ENCODE data around the gene CD93.

The CD93 gene

DNA sequence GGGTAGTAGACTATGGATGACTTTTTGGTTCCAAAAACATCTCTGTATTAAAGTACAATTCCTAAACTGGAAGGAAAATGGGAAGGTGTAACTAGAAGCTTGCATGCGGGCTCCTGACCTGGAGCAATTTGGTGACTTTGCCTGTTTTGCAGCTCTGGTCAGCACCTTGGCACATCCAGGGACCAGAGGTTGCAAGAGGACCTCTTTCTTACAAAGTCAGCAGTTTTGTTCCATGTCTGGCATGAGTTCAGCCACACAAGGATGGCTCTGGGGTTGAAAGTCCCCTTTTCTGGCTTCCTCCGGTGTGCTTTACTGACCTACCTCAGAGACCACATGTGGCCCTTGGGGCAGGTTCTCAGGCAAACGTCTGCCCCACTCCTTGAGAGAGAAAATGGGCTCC is 22.7 kb upstream of the CD93 start:
- TF ChIP-seq, protein P1, sequence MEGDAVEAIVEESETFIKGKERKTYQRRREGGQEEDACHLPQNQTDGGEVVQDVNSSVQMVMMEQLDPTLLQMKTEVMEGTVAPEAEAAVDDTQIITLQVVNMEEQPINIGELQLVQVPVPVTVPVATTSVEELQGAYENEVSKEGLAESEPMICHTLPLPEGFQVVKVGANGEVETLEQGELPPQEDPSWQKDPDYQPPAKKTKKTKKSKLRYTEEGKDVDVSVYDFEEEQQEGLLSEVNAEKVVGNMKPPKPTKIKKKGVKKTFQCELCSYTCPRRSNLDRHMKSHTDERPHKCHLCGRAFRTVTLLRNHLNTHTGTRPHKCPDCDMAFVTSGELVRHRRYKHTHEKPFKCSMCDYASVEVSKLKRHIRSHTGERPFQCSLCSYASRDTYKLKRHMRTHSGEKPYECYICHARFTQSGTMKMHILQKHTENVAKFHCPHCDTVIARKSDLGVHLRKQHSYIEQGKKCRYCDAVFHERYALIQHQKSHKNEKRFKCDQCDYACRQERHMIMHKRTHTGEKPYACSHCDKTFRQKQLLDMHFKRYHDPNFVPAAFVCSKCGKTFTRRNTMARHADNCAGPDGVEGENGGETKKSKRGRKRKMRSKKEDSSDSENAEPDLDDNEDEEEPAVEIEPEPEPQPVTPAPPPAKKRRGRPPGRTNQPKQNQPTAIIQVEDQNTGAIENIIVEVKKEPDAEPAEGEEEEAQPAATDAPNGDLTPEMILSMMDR (IDR thresholded peaks at IDR 0.05; ENCODE audit: extremely low read depth, insufficient read depth, missing control alignments): no peak
- in situ Hi-C loops (cut with MboI; ENCODE audit: low pct_unique_long_range_greater_than_20kb, low sequenced_read_pairs, unreplicated experiment): no loop called here
- no peak for DNase-seq (ENCODE audit: low spot score)

DNA sequence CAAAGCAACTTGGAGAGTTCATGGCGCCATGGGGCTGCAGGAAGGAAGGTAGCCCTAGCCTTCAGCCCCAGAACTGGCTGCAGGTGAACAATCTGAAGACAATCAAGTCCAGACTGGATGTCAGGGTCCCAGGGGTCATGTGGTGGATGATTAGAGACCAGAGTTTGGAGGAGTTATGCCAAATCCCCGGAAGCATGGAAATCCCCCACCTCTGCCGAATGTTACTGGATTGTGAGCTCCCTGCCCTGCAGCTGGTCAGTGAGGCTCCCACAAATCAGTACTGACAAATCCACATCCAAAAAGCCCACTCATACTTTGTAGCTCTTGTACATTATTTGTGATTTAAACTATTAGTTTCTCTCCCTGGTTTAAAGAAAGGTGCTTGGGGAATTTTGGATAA is 21.3 kb upstream of the CD93 start:
- no peak for DNase-seq (ENCODE audit: low spot score)
- in situ Hi-C loops (cut with MboI; ENCODE audit: low pct_unique_long_range_greater_than_20kb, low sequenced_read_pairs, unreplicated experiment): no loop called here
- TF ChIP-seq, protein P1 (IDR thresholded peaks at IDR 0.05; ENCODE audit: extremely low read depth, insufficient read depth, missing control alignments): no peak

DNA sequence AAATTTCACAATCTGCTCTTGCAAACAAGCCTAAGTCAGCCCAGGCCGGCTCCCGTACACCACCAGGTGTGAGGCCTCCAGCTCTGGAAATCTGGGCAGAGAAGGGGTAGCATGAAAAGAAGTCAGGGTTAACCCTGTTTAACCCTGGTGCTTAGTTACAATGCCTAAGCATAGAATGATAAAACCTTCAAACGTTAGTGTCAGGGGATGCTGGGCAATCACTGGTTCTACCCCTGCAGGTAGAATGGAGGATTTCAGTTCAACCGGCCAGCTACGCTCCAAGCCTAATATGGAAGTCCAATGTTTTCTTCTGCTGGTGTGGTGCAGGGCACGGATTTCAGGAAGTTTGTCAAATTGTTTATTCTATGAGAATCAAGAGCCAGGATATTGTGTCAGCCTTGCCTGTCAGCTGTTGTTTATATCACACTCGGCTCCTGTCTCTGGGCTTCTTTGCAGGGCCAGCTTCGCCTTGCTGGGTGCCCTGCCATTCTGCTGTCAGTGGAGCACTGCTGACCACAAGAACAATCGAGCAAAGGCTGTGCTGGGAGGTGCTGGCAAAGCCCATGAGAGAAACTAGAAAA is 20.2 kb upstream of the CD93 start:
- DNase-seq (ENCODE audit: low spot score): no peak
- in situ Hi-C loops (cut with MboI; ENCODE audit: low pct_unique_long_range_greater_than_20kb, low sequenced_read_pairs, unreplicated experiment): no loop called here
- TF ChIP-seq, protein P1 (IDR thresholded peaks at IDR 0.05; ENCODE audit: extremely low read depth, insufficient read depth, missing control alignments): no peak

DNA sequence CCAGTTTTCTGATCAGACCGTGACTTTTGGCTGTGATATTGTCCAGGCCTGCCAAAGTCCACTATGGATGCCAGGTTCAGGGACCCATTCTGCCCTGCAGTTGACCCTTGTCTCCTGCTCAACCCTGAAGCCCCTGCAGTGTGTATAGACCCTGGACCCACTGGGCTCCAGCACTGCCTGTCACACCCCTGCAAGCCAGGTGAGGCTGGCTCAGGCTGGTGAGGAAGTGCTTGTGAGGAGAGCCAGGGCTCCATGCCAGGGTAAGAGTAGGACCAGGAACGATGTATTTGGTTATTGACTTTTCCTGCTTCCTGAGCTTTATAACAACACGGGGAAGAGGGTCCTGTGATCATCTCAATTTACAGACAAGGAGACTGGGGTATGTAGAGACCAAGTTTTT is 19.1 kb upstream of the CD93 start:
- TF ChIP-seq, protein P1 (IDR thresholded peaks at IDR 0.05; ENCODE audit: extremely low read depth, insufficient read depth, missing control alignments): no peak
- in situ Hi-C loops (cut with MboI; ENCODE audit: low pct_unique_long_range_greater_than_20kb, low sequenced_read_pairs, unreplicated experiment): no loop called here
- DNase-seq (ENCODE audit: low spot score): no peak

DNA sequence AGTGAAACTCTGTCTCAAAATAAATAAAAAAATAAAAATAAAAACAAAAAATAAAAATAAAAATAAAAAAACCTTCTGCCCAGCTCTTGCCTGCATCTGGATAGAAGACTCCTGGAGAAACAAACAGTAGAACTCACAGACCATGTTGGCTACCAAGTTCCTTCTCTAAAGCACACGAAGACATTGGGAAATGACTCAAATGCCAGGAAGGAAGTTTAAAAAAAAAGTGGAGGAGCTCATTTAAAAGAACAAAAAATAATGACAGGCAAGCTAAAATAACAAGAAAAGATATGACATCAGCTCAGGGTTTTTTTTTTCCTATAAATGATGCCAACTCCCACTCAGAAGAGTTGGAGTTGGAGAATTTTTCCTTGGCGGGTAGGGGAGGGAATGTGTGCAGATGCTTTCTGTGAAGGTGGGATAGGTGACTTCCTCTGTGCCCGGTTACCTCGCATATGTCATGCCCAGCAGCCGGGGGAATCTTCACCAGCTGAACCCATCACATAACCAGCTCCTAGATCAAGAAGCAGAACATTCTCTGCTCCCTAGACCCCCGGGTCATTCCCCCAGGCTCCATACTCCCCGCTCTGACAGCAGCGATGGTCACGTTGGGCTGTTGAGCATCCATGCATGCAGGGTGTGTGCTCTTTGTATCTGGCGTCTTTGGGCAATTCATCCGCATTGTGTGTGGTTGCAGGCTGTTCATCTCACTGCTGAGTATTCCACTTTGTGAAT is 17.3 kb upstream of the CD93 start:
- in situ Hi-C loops (cut with MboI; ENCODE audit: low pct_unique_long_range_greater_than_20kb, low sequenced_read_pairs, unreplicated experiment): no loop called here
- no peak for DNase-seq (ENCODE audit: low spot score)
- TF ChIP-seq, protein P1 (IDR thresholded peaks at IDR 0.05; ENCODE audit: extremely low read depth, insufficient read depth, missing control alignments): no peak

DNA sequence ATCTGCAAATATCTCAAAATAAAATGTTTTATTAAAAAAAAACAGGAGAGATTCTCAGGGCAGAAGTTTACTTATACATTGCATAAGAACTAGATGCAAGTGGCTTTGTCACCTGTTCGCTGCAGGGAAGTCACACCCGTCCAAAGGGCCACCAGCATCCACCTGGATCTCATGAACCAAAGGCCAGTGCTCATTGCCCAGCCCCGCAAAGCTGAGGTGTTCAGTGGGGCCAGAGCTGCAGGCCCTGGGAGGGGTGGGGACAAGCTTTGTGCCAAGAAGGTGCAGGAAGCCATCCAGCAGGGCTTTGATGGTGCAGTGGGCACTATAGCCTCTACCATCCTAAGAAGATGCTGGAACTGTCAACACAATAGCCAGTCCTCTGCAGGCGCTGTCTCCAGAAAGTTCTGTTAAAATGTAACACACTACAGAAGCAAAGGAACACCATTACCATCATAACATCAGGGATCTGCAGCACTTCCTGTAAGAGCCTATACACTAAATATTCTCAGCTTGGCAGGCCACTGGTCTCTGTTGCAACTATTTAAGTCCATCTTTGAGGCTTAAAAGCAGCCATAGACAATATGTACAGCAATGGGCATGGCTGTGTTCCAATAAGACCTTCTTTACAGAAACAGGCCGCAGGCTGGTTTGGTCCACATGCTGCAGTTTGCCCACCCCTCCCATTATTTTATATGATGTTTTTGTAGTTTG is 15.7 kb upstream of the CD93 start:
- TF ChIP-seq, protein P1 (IDR thresholded peaks at IDR 0.05; ENCODE audit: extremely low read depth, insufficient read depth, missing control alignments): no peak
- in situ Hi-C loops (cut with MboI; ENCODE audit: low pct_unique_long_range_greater_than_20kb, low sequenced_read_pairs, unreplicated experiment): no loop called here
- no peak for DNase-seq (ENCODE audit: low spot score)

Measured in GM13977 (cell line).